GM19043 (cell line): ENCODE data around the gene OR2F1.
"Not testable (repeated sequence)": the region's sequence is repeated elsewhere in the genome, so short reads cannot be mapped to it uniquely, and the experiment has no call there.

Source experiments
- ATAC-seq: cut with Tn5 transposase; IDR thresholded peaks from one replicate; pipeline ENCODE4 v1.9.1; 2021; ENCODE audit warnings: low read depth; ENCODE audit not compliant: unreplicated experiment

OR2F1 gene

DNA sequence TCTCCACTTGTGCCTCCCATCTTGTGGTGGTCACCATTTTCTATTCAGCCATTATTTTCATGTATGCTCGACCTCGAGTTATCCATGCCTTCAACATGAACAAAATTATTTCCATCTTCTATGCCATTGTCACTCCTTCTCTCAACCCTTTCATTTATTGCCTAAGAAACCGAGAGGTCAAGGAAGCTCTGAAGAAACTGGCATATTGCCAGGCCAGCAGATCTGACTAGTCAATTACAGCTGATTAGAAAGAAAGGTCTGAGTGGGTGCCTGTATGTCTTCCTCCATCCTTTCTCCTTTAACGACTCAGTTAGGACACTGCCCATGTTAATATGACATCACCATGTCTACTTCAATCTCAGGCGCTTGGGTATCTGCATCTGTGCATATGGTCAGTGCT is 50.1 kb downstream of the OR2F1 start:
- ATAC-seq = no peak

DNA sequence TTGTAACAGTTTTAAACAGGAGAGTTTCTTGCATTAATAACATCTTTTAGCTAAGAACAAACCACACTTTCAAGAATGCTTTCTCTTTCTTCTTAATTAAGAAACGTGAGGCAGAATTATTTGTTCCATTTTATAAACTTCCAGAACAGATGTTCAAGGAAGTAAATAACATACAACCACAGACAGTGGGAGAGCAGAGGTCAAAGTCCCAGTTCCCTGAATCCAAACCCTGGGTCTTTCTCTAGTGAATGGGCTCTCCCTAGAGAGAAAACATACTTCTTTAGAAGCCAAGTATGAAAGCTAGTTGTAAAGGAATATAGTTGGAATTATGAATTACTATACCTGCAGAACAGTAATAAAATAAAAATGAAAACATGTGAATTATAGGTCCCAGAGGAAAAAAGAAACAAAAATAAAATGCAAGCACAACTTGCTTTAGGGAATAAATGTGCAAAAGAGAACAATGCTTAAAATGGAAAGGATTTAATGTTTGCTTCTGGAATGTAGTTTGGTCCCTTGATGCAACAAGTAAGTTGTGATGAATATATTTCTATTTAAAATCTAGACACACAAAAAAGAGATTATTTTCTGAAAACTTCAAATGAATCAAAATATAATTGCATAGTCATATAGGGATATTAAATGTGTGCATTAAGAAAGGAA is 51.5 kb downstream of the OR2F1 start:
- no peak for ATAC-seq

DNA sequence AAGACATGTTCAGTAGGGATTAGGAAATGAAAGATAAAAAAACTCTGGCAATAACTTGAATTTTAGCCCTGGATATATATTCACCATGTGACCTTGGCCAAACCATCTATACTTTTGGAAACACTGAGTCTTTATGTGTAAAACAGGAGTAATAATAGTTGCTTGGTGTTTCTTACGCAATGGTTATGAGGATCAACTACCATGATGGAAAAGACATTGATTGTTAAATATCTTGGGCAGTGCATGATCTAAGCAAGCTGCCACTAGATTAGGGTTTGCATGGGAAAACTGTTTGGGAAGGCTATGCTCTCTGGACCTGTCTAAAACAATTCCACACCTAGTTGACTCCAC is 52.0 kb downstream of the OR2F1 start:
- no peak for ATAC-seq

DNA sequence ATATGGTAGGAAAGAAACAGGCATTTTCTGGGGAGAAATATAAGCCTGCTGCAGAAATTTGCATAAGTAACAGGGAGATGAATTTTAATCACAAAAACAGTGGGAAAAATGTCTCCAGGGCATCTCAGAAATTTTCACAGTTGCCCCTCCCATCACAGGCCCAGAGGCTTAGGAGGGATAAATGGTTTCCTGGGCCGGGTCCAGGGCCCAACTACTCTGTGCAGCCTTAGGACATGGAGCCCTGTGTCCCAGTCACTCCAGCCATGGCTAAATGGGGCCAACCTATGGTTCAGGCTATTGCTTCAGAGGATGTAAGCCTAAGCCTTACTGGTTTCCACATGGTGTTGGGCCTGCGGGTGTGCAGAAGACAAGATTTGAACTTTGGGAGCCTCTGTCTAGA is 54.7 kb downstream of the OR2F1 start:
- ATAC-seq = no peak

DNA sequence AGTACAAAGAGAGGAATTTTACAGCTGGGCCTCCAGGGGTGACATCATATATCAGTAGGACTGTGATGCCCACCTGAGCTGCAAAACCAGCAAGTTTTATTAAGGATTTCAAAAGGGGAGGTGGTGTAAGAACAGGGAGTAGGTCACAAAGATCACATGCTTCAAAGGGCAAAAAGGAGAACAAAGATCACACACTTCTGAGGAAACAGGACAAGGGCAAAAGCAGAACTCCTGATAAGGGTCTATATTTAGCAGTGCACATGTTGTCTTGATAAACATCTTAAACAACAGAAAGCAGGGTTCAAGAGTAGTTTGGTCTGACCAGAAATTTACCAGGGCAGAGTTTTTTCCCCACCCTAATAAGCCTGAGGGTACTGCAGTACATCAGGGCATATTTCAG is 55.4 kb downstream of the OR2F1 start:
- ATAC-seq = not testable (repeated sequence)

DNA sequence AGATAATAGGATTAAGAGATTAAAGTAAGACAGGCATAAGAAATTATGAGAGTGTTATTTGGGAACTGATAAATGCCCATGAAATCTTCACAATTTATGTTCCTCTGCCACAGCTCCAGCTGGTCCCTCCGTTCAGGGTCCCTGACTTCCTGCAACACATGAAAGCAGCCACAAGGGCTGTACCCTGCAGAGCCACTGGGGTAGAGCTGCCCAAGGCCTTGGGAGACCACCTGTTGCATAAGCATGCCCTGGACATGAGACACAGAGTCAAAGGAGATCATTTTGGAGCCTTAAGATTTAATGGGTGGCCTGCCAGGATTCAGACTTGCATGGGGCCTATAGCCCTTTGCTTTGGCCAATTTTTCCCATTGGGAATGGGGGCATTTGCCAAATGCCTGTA is 56.2 kb downstream of the OR2F1 start:
- ATAC-seq = not testable (repeated sequence)

DNA sequence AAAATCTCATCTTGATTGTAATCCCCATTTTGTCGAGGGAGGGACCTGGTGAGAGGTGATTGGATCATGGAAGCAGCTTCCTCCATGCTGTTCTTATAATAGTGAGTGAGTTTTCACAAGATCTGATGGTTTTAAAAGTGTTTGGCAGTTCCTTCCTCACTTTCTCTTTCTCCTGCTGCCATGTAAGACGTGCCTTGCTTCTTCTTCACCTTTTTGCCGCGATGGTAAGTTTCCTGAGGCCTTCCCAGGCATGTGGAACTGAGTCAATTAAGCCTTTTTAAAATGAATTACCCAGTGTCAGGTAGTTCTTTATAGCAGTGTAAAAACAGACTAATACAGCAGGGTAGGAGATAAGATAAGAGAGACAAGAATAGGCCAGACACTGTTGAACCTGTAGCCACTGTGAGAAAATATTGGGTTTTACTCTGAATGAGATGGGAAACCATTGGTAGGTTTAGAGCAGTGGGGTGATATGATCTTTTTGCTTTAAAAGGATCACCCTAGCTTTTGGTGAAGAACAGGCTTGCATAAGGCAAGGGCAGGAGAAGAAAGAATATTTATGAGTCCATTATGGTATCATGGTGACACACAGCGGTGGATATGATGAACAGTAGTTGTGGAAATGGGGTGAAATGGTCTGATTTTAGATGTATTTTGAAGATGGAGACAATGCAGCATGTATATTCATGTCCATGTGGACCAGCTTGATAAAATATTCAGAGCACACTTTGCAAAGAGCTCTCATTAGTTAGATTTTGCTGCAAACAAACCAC is 57.0 kb downstream of the OR2F1 start:
- ATAC-seq = no peak
